Left lobe of liver (tissue), 2 donors: ENCODE measurements around the gene PPM1H. TPM values are rescaled to one million over a fixed set of nuclear protein-coding genes. Genes with fewer than 3 reads are reported as not detected.
A peak's percentile ranks its signal among the peaks of the same experiment; 100 is the strongest.
"Not testable (repeated sequence)": the region's sequence is repeated elsewhere in the genome, so short reads cannot be mapped to it uniquely, and the experiment has no call there.

Source experiments
- ATAC-seq: fragments of 200-7000 bp; cut with Tn5 transposase; one replicate; pipeline ENCODE4 v1.9.1; 2020; ENCODE audit warnings: mild to moderate bottlenecking, moderate library complexity
- DNase-seq: peaks from one replicate; pipeline ENCODE4 v3.0.0-alpha.2; 2020; ENCODE audit warnings: low spot score
- total RNA-seq: library from RNA; stranded (reverse); gene quantifications from one replicate; pipeline ENCODE4 v1.2.1, GENCODE V29; 2021
- donor health status: DM: no; HTN: no; CAD: no; lungs with moderate emphysema.
- donor health status: DM: no; HTN: yes; CAD: no.

PPM1H gene
- total RNA-seq, 1 donor from 2014 or later, result 8.0 TPM

DNA sequence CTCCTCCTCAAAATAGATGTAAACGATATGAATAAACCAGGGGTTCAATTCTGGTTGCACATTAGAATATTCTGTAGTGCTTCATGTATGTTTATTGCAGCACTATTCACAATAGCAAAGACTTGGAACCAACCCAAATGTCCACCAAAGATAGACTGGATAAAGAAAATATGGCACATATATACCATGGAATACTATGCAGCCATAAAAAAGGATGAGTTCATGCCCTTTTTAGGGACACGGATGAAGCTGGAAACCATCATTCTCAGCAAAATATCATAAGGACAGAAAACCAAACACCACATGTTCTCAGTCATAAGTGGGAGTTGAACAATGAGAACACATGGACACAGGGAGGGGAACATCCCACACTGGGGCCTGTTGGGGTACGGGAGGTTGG lies 55.7 kb downstream of the PPM1H start:
- DNase-seq, ATAC-seq: not testable (repeated sequence)

DNA sequence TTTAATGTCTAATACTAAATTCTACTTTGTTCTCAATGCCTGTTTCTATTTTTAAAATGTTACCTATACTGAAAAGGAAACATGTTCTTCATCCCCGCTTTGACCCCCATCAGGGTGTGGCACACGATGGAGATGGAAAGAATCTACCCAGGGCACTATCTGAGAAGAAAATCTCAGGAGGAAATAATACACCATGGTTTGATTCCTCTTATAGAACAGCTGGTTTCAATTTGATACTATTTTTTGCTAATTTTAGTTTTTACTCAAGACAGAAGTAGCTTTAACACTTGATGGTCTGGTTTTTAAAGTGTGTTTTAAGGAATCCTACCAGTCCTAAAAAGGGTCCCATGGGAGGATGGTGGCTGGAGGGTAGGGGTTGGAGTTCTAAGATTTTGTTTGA lies 56.7 kb downstream of the PPM1H start:
- no peak for ATAC-seq
- no peak for DNase-seq

DNA sequence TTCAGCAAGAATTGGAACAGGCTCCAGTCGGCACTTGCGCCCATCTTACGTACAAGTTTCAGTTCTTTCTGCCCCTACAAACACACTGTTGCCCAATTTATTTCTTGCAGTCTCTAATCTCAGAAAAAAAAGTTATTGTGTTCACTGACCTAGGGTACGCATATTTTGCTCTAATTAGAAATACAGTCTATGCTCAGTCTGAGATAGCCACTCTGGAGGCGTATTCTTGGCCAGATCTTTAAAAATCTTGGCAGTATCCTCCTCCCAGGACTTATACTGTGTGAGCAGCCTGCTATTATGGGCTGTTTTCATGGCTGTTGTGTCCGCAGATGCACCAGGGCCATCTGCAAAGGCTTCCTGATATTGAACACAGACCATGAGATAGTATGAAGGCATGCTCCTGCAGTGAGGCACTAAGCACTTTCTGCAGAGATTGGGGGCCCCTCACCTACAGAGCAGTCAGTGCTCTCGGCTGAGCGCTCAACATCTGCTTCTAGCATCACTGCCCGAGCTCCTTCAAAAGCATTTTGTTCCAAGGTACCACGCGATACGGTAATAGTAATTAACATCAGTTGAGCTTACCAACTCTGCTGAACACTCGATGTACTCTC lies 57.9 kb downstream of the PPM1H start:
- DNase-seq (no peak), ATAC-seq (peak; percentile 24)

DNA sequence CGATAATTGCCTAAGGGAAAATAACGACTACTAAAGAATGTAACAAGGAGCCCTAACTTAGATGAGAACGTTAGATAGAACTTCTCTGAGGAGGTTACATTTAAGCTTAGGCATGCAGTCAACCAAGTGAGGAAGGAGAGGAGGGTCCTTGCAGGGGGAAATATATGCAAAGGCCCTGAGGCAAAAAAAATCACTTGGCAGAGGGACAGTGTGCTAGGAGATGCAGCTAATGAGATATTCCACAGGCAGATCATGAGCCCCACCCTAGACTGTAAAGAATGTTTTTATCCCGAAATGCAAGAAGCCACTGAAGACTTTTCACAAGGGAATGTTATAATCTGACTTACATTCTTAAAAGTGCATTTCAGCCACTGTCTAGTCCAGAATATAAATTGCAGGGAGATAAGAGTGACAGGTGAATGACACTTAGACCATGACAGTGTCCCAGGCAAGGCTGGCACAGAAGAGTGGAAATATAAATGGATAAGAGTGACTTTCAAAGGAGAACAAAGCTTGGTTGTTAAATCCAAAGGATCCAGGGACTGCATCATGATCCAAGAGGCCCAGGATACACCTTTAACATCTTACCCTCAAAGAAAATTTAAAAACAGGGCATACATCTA lies 61.0 kb downstream of the PPM1H start:
- DNase-seq (no peak), ATAC-seq (no peak)

DNA sequence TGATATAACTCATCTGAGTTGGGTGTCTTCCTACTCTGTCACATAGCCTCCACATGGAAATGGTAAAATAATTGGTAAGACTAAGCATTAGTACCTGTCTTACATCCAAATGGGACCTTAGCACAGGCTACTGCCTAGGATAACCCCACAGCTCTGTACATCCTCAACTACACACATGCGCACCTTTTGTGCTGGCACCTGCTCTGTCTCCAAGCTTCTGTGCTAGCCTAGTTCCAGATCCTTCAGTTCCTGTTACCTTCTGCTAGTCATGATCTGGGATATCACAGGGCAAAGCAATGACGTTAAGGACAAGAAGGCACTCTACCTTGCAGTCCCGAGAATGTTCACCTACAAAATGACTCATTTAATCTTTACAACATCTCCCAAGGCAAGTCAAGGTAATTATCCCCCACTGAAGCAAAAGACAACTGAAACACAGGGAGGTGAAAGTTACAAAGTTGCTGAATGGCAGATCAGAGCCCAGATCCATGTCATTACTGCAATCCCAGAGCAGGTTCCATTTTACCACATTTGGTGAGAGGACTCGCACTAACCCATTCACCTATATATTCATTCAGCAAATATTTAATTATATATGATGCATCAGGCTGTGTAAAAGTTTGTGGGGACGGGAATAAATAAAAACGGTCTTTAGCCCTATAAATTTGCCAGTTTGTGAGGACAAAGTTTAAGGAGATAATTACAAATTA lies 61.7 kb downstream of the PPM1H start:
- DNase-seq (no peak), ATAC-seq (no peak)

DNA sequence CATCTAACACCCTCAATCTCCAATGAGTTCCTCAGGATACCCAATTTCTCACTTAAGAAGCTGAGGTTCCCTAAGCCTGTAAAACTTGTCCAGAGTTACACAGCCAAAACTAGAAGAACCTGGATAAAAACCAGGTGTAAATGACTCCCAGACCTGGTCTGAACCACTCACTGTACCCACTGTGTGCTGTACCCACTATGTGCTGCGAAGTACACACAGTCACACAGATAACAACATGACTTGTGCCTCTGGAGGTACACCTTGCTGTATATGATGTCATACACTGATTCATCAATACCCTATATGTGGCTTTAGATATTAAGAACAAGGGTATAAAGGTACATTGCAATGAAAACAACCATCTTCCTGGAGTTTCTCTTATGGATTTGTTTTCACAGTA lies 66.1 kb downstream of the PPM1H start:
- DNase-seq, result no peak
- ATAC-seq, result no peak

DNA sequence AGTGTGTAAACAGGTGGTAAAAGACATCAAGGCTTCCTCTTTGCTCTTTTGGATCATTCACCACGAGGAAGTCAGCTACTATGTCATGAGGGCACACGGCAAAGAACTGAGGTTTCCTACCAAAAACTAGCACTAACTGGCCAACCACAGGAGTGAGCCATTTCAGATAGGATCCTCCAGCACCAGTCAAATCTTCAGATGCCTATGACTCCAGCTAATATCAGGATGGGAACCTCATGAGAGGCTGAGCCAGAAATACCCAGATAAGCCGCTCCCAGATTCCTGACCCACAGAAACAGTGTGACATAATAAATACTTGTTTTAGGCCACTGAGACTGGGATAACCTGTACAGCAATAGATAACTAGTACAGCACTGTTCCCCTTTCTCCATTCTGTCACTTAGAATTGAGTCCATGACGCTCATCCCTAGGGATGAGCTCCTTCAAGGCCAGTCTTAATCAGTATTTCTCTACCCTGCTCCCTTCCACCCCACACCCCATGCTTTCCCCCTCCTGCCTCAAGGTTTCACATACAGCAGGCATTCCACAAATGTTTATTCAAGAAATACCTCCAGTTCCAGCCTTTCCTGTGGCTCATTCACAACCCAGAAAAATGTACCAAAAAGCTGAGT lies 68.4 kb downstream of the PPM1H start:
- DNase-seq (no peak), ATAC-seq (no peak)

DNA sequence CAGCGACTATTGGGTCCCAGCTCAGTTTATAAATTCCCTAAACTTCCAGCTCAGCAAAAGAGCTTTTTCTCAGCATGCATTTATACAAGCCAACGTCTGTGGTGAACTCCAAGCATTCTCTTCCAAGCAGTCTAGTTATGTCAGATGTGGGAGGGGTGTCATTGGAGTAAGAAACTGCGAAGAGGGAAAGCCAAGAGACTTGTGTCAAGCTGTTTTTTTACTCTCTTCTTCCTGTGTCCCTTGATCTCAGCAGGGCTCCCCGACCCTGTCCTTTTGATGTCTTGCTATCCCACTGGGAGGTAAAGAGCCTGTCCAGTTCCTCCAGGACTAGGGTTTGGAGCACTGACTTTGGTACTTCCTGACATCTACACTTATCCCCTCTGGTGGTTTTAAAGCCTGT lies 69.0 kb downstream of the PPM1H start:
- DNase-seq, result no peak

DNA sequence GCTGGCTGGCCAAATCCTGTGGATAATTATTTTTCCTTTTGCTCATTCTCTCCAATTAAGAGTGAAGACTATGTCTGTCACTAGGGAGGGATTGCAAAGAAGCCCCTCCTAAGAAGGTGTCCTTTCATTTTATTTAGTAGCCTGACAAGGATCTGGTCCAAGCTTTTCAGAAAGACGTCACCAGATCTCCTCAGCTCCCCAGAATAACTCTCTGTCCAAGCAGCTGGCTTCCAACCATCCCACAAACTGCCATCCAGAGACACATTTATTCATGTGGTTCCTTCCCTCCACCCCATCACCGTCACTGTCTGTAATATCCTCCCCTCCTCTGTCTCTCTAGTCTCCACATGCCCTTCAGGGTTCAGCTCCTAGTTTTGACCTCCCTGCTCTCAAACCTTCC lies 69.9 kb downstream of the PPM1H start:
- ATAC-seq (no peak), DNase-seq (no peak)

More for the DNA sequence above, 69.0 kb downstream of the PPM1H start:
- no peak for ATAC-seq

DNA sequence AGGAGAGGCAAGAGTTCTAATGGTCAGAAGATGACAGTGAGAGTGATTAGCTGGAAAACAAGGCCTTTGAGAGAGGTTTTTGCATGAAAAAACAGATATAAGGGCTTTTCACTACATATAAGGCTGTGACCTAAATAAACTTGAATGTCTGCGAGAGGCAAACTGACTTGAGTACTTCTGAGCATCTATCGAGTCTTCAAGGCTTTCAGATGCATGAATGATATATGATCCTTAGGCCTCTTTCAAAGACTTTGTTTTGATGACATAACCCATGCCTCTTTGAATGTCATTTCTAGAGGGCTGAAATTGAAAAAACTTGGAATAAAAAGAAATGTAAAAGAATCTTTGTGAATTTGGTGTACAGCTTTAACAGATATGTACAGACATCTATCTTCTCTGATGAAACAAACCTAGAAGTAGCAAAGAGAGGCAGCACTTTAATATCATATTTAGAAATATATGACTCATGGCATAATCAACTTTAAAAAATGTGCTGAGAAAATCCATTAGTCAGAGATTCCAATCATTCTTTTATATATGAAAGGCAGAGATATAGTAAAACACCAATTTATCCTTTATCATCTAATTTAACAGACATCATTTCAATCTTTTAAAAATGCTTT lies 72.6 kb downstream of the PPM1H start:
- DNase-seq, result no peak
- ATAC-seq, result no peak

DNA sequence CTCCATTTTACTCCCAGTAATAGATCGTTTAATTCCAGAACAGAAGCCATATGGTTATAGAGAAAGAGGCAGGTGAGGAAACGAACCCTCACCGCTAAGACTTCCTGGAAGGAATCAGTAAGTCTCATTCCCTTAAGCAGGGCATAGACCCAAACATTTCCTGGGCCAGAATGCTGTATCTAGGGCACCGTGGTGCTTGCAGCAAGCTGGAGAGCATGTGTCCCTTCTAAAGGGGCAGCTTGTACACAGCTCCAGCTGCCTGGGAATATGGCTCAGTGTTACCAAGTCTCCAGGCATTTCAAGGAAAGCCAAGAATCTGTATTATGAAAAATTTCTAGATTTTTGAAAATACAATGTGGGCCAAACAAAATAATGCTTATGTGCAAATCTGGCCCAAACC lies 73.4 kb downstream of the PPM1H start:
- no peak for ATAC-seq
- DNase-seq, result no peak

DNA sequence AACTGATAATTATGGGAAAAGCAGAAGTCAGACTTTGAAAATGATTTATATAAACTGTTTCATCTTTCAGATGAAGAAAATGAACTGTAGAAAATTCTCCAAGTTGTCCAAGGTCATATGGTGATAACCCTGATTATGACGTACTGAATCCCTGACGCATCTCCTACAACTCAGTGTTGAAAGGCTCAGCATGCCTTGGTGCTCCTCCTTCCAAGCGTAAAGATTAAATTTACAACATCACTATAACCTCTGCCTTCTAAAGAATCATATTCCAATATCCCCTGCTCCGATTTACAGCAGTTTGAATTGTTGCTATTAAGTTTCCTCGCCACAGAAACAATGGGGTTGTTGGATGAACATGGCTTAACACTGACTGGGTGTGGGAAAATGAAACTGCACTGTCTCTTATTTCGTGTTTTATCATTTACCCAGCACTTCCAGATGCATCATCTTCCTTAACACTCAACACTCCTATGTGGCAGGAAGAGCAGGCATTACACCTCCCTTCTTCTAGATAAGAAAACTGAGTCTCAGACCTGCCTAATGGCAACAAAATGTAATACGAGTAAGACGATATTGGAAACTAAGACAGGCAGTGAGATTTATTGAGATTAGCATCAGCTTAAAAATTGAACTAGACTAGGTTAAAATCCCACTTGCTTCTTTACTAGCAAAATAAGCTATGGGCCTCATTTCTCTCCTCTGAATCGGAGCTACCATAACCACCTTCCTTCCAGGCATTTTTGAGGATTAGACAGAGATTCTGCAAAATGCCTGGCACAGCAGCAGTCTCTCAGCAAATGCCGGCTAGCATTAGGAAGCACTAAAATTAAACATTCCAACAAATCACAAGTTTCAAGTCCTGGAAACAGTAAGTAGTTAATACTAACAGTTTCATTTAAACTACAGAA lies 74.2 kb downstream of the PPM1H start:
- DNase-seq (no peak), ATAC-seq (no peak)

DNA sequence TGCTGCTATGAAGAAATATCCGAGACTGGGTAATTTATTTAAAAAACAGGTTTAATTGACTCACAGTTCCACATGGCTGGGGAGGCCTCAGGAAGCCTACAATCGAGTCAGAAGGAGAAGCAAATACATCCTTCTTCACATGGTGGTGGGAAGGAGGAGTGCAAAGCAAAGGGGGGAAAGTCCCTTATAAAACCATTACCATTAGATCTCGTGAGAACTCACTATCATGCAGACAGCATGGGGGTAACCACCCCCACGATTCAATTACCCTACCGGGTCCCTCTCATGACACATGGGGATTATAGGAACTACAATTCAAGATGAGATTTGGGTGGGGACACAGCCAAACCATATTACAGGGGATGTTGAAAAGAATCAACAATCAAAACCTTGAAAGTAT lies 74.9 kb downstream of the PPM1H start:
- DNase-seq (no peak), ATAC-seq (no peak)

DNA sequence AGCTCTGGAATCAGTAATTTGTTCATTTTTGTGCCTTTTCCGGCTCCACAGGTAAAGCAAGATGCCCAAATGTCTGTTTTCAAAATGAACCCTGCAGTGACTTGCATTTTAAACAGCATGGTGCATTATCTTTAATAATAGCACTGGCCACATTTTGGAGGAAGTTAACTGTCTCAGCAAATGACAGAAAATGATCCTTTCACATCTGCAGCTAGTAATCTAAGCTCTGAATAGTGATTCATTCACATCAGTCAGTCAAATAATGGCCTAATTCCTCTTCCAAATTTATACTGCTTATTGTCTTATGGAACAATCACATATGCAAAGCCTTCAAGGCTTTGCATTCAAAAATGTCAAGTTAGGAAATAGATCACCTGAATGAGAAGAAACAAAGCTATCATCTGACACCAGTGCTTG lies 75.6 kb downstream of the PPM1H start:
- no peak for DNase-seq
- no peak for ATAC-seq

DNA sequence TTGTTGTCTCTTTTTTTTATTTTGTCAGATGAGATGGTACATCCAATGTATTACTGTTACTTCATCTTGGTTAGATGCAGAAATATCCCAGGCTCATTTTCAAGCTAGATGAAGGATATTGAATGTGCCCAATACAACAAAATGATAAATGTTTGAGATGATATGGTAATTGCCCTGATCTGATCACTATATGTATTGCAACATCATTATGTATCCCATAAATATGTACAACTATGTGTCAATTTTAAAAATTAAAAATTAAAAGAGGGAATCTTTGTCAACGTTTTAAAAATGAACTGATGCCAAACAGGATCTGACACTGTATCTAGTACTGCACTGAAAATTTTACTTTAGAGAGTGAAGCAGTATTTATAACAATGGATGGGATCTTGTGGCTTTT lies 78.5 kb downstream of the PPM1H start:
- no peak for ATAC-seq
- DNase-seq, result no peak

DNA sequence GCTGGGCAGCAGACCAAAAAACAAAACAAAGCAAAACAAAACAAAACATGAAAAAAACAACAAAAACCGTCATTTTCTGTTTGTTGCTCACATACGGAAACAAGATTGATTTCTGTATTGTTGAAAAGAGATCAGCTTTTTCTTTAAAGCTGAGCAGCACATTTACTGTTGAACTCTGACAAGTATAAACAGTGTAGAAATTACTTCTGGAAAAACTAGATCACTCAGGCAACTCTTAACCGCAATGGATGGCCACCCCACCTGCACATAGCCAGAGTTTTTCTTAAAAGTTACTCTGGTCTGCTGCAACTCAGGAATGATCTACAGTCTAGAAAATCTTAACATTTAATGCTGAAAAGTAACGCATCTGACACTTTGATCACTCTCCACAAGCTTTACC lies 80.9 kb downstream of the PPM1H start:
- ATAC-seq (no peak), DNase-seq (no peak)

DNA sequence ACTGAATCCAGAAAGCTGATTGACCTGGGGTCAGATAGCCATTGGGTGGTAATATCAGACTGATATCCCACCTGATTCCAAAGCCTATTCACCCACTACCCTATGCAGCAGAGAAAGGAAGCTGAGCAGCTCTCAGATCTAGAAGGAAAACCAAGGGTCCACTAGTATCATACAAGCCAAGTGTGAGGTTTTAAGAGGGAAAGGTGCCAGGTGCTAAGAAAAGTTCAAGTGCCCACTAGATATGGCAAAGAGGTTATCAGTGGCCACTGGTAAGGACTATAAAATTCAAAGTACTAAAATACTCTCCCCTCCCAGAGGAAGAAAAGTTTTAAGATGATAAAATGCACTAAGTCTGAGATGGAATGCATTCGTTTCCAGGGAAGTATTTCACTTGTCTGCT lies 85.6 kb downstream of the PPM1H start:
- DNase-seq (no peak), ATAC-seq (no peak)

DNA sequence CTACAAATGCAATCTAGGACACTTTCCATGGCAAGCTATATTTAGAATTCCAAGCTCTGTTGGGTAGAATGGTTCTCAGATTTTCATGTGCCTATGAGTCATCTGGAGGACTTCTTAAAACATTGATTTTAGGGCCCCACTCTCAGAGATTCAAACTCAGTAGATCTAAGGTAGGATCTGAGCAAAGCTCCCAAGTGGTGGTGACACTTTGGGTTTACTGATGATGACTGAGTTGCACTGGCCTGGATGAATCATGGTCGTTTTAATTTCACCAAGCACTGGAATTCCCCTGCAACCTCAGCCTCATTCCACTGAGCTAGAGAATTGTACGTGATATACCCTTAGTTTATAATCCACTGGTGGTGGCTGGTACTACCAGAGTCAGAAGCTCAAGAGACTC lies 86.5 kb downstream of the PPM1H start:
- ATAC-seq, result no peak
- DNase-seq, result no peak

DNA sequence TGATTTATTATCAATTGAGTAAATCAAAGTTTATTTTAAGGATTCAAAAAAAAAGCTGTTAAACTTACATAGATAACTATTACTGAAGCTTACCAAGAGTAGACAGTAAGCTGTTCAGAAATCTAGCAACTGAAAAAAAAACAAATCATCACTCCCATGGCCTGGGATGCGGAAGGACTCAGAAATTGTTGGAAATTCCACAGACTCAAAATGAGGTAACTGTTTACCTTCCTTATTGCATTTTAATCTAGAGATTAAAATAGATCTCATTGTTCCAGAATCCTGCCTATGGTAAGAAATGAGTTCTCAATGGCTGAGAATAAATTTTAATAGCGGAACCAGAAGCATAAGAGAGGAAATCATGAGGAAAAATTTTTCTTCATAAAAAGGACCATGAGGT lies 87.2 kb downstream of the PPM1H start:
- ATAC-seq (no peak), DNase-seq (no peak)

DNA sequence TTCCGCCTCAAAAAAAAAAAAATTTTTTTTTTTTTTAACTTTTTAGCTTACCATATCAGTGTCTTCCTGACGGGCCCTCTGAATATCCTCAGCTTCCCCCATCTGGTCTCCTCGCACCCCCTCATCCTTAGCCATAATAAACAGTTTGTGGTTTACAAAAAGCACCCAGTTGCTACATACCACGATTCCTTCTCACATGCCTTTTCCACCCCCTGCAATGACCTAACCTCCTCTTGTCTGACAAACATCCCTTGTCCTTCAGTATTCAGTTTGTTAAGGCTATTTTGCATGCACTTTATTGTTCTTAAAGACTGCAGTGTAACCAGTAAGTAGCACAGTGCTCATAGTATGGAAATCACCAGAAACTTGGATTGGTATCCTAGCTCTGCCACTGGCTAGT lies 88.5 kb downstream of the PPM1H start:
- ATAC-seq, result no peak
- DNase-seq, result no peak

DNA sequence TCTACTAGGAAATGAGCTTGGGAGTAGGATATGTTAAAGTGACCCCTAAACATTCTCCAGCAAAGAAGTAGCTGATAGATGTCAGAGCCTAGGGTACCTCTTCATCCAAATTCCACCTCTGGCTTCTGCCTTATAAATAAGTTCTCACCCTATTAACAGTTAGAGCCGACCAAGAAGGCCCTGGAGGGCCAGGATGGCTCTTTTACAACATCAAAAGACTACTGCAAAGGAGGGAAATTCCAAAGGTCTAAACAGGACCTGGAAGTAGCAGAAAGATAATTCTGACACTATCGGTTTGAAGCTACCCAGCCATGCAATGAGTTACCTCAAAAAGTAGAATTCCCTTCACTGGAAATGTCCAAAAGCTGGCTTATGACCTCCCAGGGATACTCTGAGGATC lies 90.0 kb downstream of the PPM1H start:
- DNase-seq (no peak), ATAC-seq (no peak)
